H9 (cell line): ENCODE measurements around the gene CASQ2. TPM values are rescaled to one million over a fixed set of nuclear protein-coding genes. Genes with fewer than 3 reads are reported as not detected.

Experiments used
- DNase-seq: peaks from one replicate; pipeline ENCODE4 v3.0.0-alpha.2; 2017
- H2AFZ ChIP-seq: one replicate; pipeline ENCODE4 v1.6.1; 2013; ENCODE audit warnings: mild to moderate bottlenecking, low read length, control low read depth, moderate library complexity
- H2AK5ac ChIP-seq: 2 replicates; pipeline ENCODE4 v1.6.1; 2013; ENCODE audit warnings: low read length, control low read depth, mixed read lengths; ENCODE audit not compliant: insufficient read length
- H2BK120ac ChIP-seq: one replicate; pipeline ENCODE4 v1.6.1; 2013; ENCODE audit warnings: low read depth, mild to moderate bottlenecking, low read length, control low read depth, inconsistent platforms; ENCODE audit not compliant: poor library complexity, severe bottlenecking
- H2BK12ac ChIP-seq: 2 replicates; pipeline ENCODE4 v1.6.1; 2013; ENCODE audit warnings: low read length, control low read depth, mixed read lengths, low read depth; ENCODE audit not compliant: insufficient read length
- H2BK15ac ChIP-seq: 2 replicates; pipeline ENCODE4 v1.6.1; 2013; ENCODE audit warnings: low read depth, low read length, control low read depth
- H2BK20ac ChIP-seq: one replicate; pipeline ENCODE4 v1.6.1; 2013; ENCODE audit warnings: low read depth, mild to moderate bottlenecking, low read length, control low read depth, inconsistent platforms; ENCODE audit not compliant: poor library complexity, severe bottlenecking
- H2BK5ac ChIP-seq: 2 replicates; pipeline ENCODE4 v1.6.1; 2013; ENCODE audit warnings: low read length, control low read depth, mixed read lengths; ENCODE audit not compliant: insufficient read length
- H3K14ac ChIP-seq: 2 replicates; pipeline ENCODE4 v1.6.1; 2013; ENCODE audit warnings: low read length, control low read depth; ENCODE audit not compliant: insufficient read depth
- H3K18ac ChIP-seq: 2 replicates; pipeline ENCODE4 v1.6.1; 2013; ENCODE audit warnings: low read depth, mild to moderate bottlenecking, mixed read lengths, low read length, control low read depth; ENCODE audit not compliant: insufficient read length
- H3K23ac ChIP-seq: 2 replicates; pipeline ENCODE4 v1.6.1; 2013; ENCODE audit warnings: low read length, control low read depth, mixed read lengths, low read depth; ENCODE audit not compliant: insufficient read length
- H3K23me2 ChIP-seq: 2 replicates; pipeline ENCODE4 v1.6.1; 2013; ENCODE audit warnings: low read depth, mild to moderate bottlenecking, mixed read lengths, low read length, control low read depth; ENCODE audit not compliant: insufficient read length, poor library complexity, severe bottlenecking
- H3K27ac ChIP-seq: 2 replicates; pipeline ENCODE4 v1.5.1; 2013; ENCODE audit warnings: low read length, control low read depth, mixed read lengths, low read depth; ENCODE audit not compliant: insufficient read length
- H3K27me3 ChIP-seq: 2 replicates; pipeline ENCODE4 v1.6.1; 2013; ENCODE audit warnings: low read length, control low read depth, inconsistent platforms; ENCODE audit not compliant: insufficient read depth
- H3K4ac ChIP-seq: 2 replicates; pipeline ENCODE4 v1.6.1; 2013; ENCODE audit warnings: low read depth, mild to moderate bottlenecking, control low read depth, inconsistent platforms, low read length, moderate library complexity
- H3K4me1 ChIP-seq: 2 replicates; pipeline ENCODE4 v1.6.1; 2013; ENCODE audit warnings: low read length, control low read depth, inconsistent platforms; ENCODE audit not compliant: insufficient read depth
- H3K4me2 ChIP-seq: 2 replicates; pipeline ENCODE4 v1.6.1; 2013; ENCODE audit warnings: low read length, control low read depth, mixed read lengths; ENCODE audit not compliant: insufficient read length, insufficient read depth
- H3K56ac ChIP-seq: 2 replicates; pipeline ENCODE4 v1.6.1; 2013; ENCODE audit warnings: low read depth, mild to moderate bottlenecking, mixed read lengths, low read length, control low read depth; ENCODE audit not compliant: insufficient read length
- H3K79me1 ChIP-seq: 2 replicates; pipeline ENCODE4 v1.6.1; 2013; ENCODE audit warnings: low read depth, mild to moderate bottlenecking, moderate library complexity, low read length, control low read depth, inconsistent platforms; ENCODE audit not compliant: insufficient read depth, poor library complexity, severe bottlenecking
- H3K79me2 ChIP-seq: 2 replicates; pipeline ENCODE4 v1.6.1; 2013; ENCODE audit warnings: low read length, control low read depth, inconsistent platforms; ENCODE audit not compliant: insufficient read depth
- H3K9ac ChIP-seq: 2 replicates; pipeline ENCODE4 v1.6.1; 2013; ENCODE audit warnings: low read length, control low read depth, mixed read lengths; ENCODE audit not compliant: insufficient read length; ENCODE audit errors: extremely low read depth
- H3K9me3 ChIP-seq: one replicate; pipeline ENCODE4 v1.6.1; 2013; ENCODE audit warnings: low read depth, low read length, inconsistent platforms; ENCODE audit not compliant: control insufficient read depth
- H3T11ph ChIP-seq: one replicate; pipeline ENCODE4 v1.6.1; 2013; ENCODE audit warnings: mild to moderate bottlenecking, low read length, control low read depth, inconsistent platforms
- H4K20me1 ChIP-seq: one replicate; pipeline ENCODE4 v1.6.1; 2013; ENCODE audit not compliant: control insufficient read depth, insufficient read length, insufficient read depth
- H4K5ac ChIP-seq: 2 replicates; pipeline ENCODE4 v1.6.1; 2013; ENCODE audit warnings: low read depth, mild to moderate bottlenecking, mixed read lengths, low read length, control low read depth; ENCODE audit not compliant: insufficient read length
- H4K8ac ChIP-seq: replicated peaks from 2 replicates; pipeline ENCODE4 v1.6.1; 2013; ENCODE audit warnings: low read length, control low read depth, mixed read lengths, low read depth; ENCODE audit not compliant: insufficient read length
- H4K91ac ChIP-seq: 2 replicates; pipeline ENCODE4 v1.6.1; 2013; ENCODE audit warnings: low read depth, mild to moderate bottlenecking, moderate library complexity, mixed read lengths, low read length, control low read depth; ENCODE audit not compliant: insufficient read length
- H3K27ac Mint-ChIP-seq, 3 experiments: 2 replicates in 2 of 3; 3 replicates in 1 of 3; pipeline ENCODE4 v1.8.0; 2020 to 2021; ENCODE audit warnings: mixed read lengths in 3 of 3, mild to moderate bottlenecking in 1 of 3, moderate library complexity in 1 of 3
- H3K27me3 Mint-ChIP-seq: 2 replicates; pipeline ENCODE4 v1.8.0; 2021; ENCODE audit warnings: low read depth, mild to moderate bottlenecking, moderate library complexity, mixed read lengths
- H3K36me3 Mint-ChIP-seq, 3 experiments: 2 replicates in 2 of 3; 3 replicates in 1 of 3; pipeline ENCODE4 v1.8.0; 2020 to 2021; ENCODE audit warnings: low read depth in 3 of 3, mixed read lengths in 3 of 3; ENCODE audit not compliant: insufficient read depth in 1 of 3
- H3K4me1 Mint-ChIP-seq, 2 experiments: 2 replicates each; pipeline ENCODE4 v1.8.0; 2020; ENCODE audit warnings: mixed read lengths in 2 of 2
- H3K4me3 Mint-ChIP-seq, 2 experiments: 2 replicates in 1 of 2; 3 replicates in 1 of 2; pipeline ENCODE4 v1.8.0; 2020 to 2021; ENCODE audit warnings: mild to moderate bottlenecking in 2 of 2, mixed read lengths in 2 of 2, moderate library complexity in 1 of 2
- H3K9me3 Mint-ChIP-seq, 2 experiments: 2 replicates in 1 of 2; 3 replicates in 1 of 2; pipeline ENCODE4 v1.8.0; 2020; ENCODE audit warnings: mild to moderate bottlenecking in 2 of 2, mixed read lengths in 2 of 2, moderate library complexity in 1 of 2
- WGBS: extraction: QIAGEN DNeasy Blood & Tissue Kit; methylation state at CpG from one replicate; pipeline ENCODE4 v1.1.7; 2013; ENCODE audit warnings: missing lambda C conversion rate, low lambda C conversion rate, mixed read lengths; ENCODE audit not compliant: insufficient read length; ENCODE audit errors: extremely low coverage; 5-methylcytosine and 5-hydroxymethylcytosine counted together
- total RNA-seq: library from RNA; stranded (reverse); gene quantifications from 2 replicates; pipeline ENCODE4 v1.2.1, GENCODE V29; 2021
- TF ChIP-seq, protein P1 (sequence below): fragments of 200-600 bp; sonication (generic); conservative IDR thresholded peaks from 3 replicates; pipeline ENCODE4 v1.8.0; 2021; ENCODE audit warnings: antibody characterized with exemption, mild to moderate bottlenecking

CASQ2 gene
- total RNA-seq, 1 experiment from 2014 or later: not detected

DNA sequence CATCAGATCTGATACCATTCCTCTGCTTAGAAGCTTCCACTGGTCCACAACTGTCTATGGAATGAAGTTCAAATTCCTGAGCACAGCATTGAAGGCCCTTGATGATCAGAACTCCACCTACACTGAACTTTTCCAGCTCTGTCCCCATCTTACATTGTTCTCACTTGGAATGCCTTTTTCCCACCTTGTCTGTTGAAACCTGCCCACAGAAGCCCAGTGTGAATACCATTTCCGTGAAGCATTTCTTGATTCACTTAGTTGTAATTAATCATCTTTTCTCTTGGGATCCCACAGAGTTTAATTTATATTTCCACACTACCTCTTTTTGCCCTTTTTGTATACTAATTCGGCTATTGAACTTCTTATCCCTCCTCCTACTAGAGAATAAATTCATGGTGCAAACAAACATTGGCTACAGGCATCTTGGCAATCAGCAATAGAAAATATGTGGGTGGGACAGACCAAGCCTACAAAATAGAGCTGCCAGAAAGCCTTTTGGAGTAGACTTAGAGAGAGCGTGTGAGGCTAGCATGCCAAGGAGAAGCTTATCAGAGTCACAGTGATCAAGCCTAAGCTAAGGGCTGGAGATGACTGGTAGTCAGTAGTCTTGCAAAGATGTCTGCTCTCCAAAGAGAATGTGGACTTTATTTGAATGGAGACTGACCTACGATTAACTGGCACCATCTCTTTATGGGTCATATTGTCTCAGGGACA is 46.3 kb upstream of the CASQ2 start:
- H3K14ac ChIP-seq: no peak overlapping the region
- H3K4me1 ChIP-seq: no peaks in the 10 kb centered on the region
- no peaks in the 10 kb centered on the region for H4K20me1 ChIP-seq
- no peak overlapping the region for H3K4ac ChIP-seq
- H3K27ac Mint-ChIP-seq: no peak overlapping the region
- H3K79me1 ChIP-seq: no peaks in the 10 kb centered on the region
- no peaks in the 10 kb centered on the region for H3K79me2 ChIP-seq
- H3K27me3 ChIP-seq: no peaks in the 10 kb centered on the region
- H3K4me2 ChIP-seq: no peak overlapping the region
- no peak overlapping the region for H4K91ac ChIP-seq
- no peaks in the 10 kb centered on the region for H3K9me3 ChIP-seq
- no peak overlapping the region for H3T11ph ChIP-seq
- H3K9ac ChIP-seq: no peak overlapping the region
- H3K56ac ChIP-seq: no peak overlapping the region
- H2AK5ac ChIP-seq: no peak overlapping the region
- no peak overlapping the region for H2BK12ac ChIP-seq
- H3K23ac ChIP-seq: no peak overlapping the region
- H2AFZ ChIP-seq: no peak overlapping the region
- H3K9me3 Mint-ChIP-seq: no peaks in the 10 kb centered on the region; a peak in 1 of 5 replicates
- H3K36me3 Mint-ChIP-seq: no peaks in the 10 kb centered on the region
- no peak overlapping the region for H3K18ac ChIP-seq
- H4K8ac ChIP-seq: no peak overlapping the region
- H2BK20ac ChIP-seq: no peak overlapping the region
- DNase-seq: no peak
- H3K23me2 ChIP-seq: no peaks in the 10 kb centered on the region
- H2BK120ac ChIP-seq: no peak overlapping the region
- no peak overlapping the region for H3K27ac ChIP-seq
- WGBS: no CpG with 5 or more reads among the region's 4 CpGs
- H3K27me3 Mint-ChIP-seq: no peaks in the 10 kb centered on the region; the same call in 1 of the 2 replicates
- no peaks in the 10 kb centered on the region for H3K4me1 Mint-ChIP-seq
- H4K5ac ChIP-seq: no peak overlapping the region
- H2BK15ac ChIP-seq: no peak overlapping the region
- no peak overlapping the region for H2BK5ac ChIP-seq
- no peak overlapping the region for H3K4me3 Mint-ChIP-seq
- TF ChIP-seq, protein P1, sequence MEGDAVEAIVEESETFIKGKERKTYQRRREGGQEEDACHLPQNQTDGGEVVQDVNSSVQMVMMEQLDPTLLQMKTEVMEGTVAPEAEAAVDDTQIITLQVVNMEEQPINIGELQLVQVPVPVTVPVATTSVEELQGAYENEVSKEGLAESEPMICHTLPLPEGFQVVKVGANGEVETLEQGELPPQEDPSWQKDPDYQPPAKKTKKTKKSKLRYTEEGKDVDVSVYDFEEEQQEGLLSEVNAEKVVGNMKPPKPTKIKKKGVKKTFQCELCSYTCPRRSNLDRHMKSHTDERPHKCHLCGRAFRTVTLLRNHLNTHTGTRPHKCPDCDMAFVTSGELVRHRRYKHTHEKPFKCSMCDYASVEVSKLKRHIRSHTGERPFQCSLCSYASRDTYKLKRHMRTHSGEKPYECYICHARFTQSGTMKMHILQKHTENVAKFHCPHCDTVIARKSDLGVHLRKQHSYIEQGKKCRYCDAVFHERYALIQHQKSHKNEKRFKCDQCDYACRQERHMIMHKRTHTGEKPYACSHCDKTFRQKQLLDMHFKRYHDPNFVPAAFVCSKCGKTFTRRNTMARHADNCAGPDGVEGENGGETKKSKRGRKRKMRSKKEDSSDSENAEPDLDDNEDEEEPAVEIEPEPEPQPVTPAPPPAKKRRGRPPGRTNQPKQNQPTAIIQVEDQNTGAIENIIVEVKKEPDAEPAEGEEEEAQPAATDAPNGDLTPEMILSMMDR: no peak
